ENCODE measurements around the gene ZNF425. TPM values are rescaled to one million over a fixed set of nuclear protein-coding genes. Genes with fewer than 3 reads are reported as not detected.

The ZNF425 gene
- total and polyA plus RNA-seq, 4 donors, result 0.25 to 0.98 (median 0.58) TPM

DNA sequence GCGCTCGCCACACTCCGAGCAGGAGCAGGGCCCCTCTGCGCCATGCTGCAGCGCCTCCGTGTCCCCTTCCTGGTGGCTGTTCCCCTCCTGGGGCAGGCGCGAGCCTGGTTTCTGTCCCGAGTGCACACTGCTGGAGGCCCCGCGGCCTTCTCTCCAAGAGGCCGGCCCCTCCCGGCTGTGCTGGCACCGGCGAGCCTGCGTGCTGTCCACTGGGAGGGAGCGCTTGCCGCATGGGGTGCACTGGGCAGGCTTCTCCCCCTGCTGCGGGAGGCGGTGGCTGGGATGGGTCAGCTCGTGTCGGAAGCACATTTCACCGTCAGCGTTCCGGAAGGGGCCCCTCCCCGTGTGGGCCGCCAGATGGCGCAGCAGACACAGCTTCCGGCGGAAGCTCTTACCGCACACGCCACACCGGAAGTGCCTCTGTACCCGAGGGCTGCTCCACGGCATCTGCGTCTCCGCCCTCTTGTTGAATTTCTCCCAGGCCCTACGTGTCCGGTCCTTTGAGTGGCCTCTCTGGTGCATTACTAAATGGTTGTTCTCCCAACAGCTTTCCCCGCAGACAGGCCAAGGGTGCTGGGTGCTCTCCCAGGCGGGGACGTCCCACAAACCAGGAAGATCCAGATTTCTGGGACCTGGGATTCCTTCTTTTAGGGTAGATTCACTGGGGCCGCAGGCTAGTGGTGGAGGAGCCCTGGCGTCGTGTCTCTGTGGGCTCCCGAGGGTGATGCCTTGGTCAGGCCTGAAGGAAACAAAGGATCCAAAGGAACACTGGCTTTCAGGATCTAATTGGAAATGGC is 54.3 kb downstream of the ZNF425 start:
- no peak overlapping the region for H3K9ac ChIP-seq (ENCODE audit: low read depth in 1 of 2, low read length in 2 of 2)
- WGBS, result 88% methylated on average over 46 of the region's 46 CpGs
- no peaks in the 10 kb centered on the region for H3K9me3 ChIP-seq (ENCODE audit: control insufficient read depth in 4 of 4, low read length in 3 of 4)
- TF ChIP-seq RXRA (IDR thresholded peaks at IDR 0.05), result no peak
- TF ChIP-seq, protein P1, sequence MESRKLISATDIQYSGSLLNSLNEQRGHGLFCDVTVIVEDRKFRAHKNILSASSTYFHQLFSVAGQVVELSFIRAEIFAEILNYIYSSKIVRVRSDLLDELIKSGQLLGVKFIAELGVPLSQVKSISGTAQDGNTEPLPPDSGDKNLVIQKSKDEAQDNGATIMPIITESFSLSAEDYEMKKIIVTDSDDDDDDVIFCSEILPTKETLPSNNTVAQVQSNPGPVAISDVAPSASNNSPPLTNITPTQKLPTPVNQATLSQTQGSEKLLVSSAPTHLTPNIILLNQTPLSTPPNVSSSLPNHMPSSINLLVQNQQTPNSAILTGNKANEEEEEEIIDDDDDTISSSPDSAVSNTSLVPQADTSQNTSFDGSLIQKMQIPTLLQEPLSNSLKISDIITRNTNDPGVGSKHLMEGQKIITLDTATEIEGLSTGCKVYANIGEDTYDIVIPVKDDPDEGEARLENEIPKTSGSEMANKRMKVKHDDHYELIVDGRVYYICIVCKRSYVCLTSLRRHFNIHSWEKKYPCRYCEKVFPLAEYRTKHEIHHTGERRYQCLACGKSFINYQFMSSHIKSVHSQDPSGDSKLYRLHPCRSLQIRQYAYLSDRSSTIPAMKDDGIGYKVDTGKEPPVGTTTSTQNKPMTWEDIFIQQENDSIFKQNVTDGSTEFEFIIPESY (IDR thresholded peaks at IDR 0.05), result no peak
- peak; percentile 46 to 47 for TF ChIP-seq GABPA (IDR thresholded peaks at IDR 0.05 in 1 of 2, conservative IDR thresholded peaks at IDR 0.05 in 1 of 2)
- TF ChIP-seq, protein P2, sequence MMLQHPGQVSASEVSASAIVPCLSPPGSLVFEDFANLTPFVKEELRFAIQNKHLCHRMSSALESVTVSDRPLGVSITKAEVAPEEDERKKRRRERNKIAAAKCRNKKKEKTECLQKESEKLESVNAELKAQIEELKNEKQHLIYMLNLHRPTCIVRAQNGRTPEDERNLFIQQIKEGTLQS (IDR thresholded peaks at IDR 0.05), result no peak
- TF ChIP-seq, protein P3, sequence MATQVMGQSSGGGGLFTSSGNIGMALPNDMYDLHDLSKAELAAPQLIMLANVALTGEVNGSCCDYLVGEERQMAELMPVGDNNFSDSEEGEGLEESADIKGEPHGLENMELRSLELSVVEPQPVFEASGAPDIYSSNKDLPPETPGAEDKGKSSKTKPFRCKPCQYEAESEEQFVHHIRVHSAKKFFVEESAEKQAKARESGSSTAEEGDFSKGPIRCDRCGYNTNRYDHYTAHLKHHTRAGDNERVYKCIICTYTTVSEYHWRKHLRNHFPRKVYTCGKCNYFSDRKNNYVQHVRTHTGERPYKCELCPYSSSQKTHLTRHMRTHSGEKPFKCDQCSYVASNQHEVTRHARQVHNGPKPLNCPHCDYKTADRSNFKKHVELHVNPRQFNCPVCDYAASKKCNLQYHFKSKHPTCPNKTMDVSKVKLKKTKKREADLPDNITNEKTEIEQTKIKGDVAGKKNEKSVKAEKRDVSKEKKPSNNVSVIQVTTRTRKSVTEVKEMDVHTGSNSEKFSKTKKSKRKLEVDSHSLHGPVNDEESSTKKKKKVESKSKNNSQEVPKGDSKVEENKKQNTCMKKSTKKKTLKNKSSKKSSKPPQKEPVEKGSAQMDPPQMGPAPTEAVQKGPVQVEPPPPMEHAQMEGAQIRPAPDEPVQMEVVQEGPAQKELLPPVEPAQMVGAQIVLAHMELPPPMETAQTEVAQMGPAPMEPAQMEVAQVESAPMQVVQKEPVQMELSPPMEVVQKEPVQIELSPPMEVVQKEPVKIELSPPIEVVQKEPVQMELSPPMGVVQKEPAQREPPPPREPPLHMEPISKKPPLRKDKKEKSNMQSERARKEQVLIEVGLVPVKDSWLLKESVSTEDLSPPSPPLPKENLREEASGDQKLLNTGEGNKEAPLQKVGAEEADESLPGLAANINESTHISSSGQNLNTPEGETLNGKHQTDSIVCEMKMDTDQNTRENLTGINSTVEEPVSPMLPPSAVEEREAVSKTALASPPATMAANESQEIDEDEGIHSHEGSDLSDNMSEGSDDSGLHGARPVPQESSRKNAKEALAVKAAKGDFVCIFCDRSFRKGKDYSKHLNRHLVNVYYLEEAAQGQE (IDR thresholded peaks at IDR 0.05), result no peak
- TF ChIP-seq HNF4G (IDR thresholded peaks at IDR 0.05), result no peak
- TF ChIP-seq FOXA2 (IDR thresholded peaks at IDR 0.05), result no peak
- TF ChIP-seq RAD21 (IDR thresholded peaks at IDR 0.05), result peak in 1 of 2 donors; percentile 7
- no peak for TF ChIP-seq FOXA1 (IDR thresholded peaks at IDR 0.05)
- TF ChIP-seq, protein P4, sequence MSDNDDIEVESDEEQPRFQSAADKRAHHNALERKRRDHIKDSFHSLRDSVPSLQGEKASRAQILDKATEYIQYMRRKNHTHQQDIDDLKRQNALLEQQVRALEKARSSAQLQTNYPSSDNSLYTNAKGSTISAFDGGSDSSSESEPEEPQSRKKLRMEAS (IDR thresholded peaks at IDR 0.05), result no peak
- H3K27ac ChIP-seq (ENCODE audit: low read depth in 1 of 2, low read length in 2 of 2), result no peak overlapping the region
- H3K4me1 ChIP-seq (ENCODE audit: control insufficient read depth in 4 of 4, insufficient read depth in 4 of 4, low read length in 3 of 4), result no peaks in the 10 kb centered on the region
- no peak overlapping the region for H3K4me3 ChIP-seq (ENCODE audit: low read depth in 1 of 3, low read length in 3 of 3)
- no peaks in the 10 kb centered on the region for H3K27me3 ChIP-seq (ENCODE audit: control insufficient read depth in 4 of 4, insufficient read depth in 4 of 4, low read length in 3 of 4)
- DNase-seq (ENCODE audit: low spot score), result peak; percentile 44
- peaks cover 1 to 36% (median 22%) of the 10 kb centered on the region in 4 donors for H3K36me3 ChIP-seq (ENCODE audit: control insufficient read depth in 4 of 4, insufficient read depth in 3 of 4, low read depth in 1 of 4, low read length in 3 of 4)

DNA sequence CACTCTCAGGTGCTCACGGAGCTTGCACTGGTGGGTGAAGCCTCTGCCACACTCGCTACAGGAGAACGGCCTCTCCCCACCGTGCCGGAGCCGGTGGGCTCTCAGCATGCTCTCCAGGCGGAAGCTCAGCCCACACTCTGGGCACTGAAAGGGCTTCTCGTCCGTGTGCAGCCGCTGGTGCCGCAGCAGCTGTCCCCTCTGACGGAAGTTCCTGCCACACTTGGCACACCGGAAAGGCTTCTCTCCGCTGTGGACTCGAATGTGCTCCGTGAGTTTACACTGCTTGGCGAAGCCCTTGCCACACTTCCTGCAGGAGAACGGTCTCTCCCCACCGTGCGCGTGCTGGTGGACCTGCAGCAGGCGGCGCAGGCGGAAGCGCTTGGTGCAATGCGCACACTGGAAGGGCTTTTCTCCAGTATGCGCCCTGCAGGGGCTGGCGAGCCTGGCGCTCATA is 54.9 kb downstream of the ZNF425 start:
- Histone ChIP-seq H3K9ac (ENCODE audit: low read depth in 1 of 2, low read length in 2 of 2) (no peak overlapping the region), H3K36me3 (ENCODE audit: control insufficient read depth in 4 of 4, insufficient read depth in 3 of 4, low read depth in 1 of 4, low read length in 3 of 4) (peaks cover 1 to 34% (median 21%) of the 10 kb centered on the region in 4 donors), H3K4me3 (ENCODE audit: low read depth in 1 of 3, low read length in 3 of 3) (no peak overlapping the region), H3K9me3 (ENCODE audit: control insufficient read depth in 4 of 4, low read length in 3 of 4) (no peaks in the 10 kb centered on the region), H3K27ac (ENCODE audit: low read depth in 1 of 2, low read length in 2 of 2) (no peak overlapping the region), H3K27me3 (ENCODE audit: control insufficient read depth in 4 of 4, insufficient read depth in 4 of 4, low read length in 3 of 4) (no peaks in the 10 kb centered on the region), H3K4me1 (ENCODE audit: control insufficient read depth in 4 of 4, insufficient read depth in 4 of 4, low read length in 3 of 4) (no peaks in the 10 kb centered on the region)
- 96% methylated on average over 29 of the region's 29 CpGs for WGBS
- DNase-seq (ENCODE audit: low spot score), result no peak
- TF ChIP-seq, protein P2 (IDR thresholded peaks at IDR 0.05), result no peak
- TF ChIP-seq FOXA1 (IDR thresholded peaks at IDR 0.05) (no peak), SP1 (IDR thresholded peaks at IDR 0.05) (no peak), HNF4A (conservative IDR thresholded peaks at IDR 0.05) (no peak), GABPA (IDR thresholded peaks at IDR 0.05 in 1 of 2, conservative IDR thresholded peaks at IDR 0.05 in 1 of 2) (no peak), FOXA2 (IDR thresholded peaks at IDR 0.05) (no peak), EGR1 (IDR thresholded peaks at IDR 0.05; ENCODE audit: low read depth in 2 of 2) (no peak), JUND (IDR thresholded peaks at IDR 0.05) (no peak), TAF1 (conservative IDR thresholded peaks at IDR 0.05) (no peak), RAD21 (IDR thresholded peaks at IDR 0.05) (no peak)
- TF ChIP-seq, protein P1 (IDR thresholded peaks at IDR 0.05), result no peak
- TF ChIP-seq, protein P4 (IDR thresholded peaks at IDR 0.05), result no peak
